Activated CD4-positive, alpha-beta T cell treated with anti-CD3 and anti-CD28 coated beads, Interleukin-2, amount 50 U/mL, for 48 hours (primary cell): ENCODE measurements around the gene DAZAP1.
A peak's percentile ranks its signal among the peaks of the same experiment; 100 is the strongest.

Experiments
- DNase-seq, 2 experiments: peaks; one replicate each; pipeline ENCODE4 v3.0.0-alpha.2; 2020

DAZAP1 gene

GRCh38 chr19:1445185-1445931 is 38.0 kb downstream of the DAZAP1 start:
- peak; percentile 80 to 84 for DNase-seq

DNA sequence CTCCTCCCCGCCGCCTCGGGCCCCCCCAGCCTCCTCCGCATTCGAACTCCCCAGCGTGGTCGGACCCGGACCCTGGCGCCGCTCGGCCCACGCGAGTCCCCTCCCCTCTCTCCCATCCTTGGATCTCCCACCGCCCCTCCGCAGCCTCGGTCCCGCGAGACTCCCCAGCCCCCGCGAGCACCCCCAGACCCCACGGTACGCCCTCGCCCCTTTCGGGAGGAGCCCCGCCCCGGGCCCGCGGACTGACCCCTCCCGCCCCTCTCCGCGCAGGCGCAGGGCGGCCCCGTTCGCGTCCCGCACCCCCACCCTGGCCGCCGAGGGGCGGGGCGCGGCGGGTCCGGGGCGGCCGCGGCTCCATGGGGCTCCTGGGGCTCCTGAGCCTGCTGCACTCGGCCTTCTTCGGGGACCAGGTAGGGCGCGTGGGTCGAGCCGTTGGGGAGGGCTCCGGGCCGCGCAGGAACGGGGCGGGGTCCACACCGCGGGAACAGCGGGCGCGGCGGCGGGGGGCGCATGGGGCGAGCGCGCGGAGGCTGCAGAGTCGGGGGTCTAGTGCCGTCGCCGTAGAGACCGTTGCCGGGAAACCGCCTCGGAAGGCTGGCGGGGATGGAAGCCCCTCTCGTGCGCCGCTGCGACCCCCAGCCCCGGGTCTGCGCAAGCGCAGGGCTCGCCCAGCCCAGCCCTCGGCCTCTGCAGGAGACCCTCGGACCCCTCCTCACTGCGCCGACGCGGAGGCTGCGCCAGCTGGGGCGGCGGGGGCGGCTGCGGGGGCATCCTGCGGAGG is 38.7 kb downstream of the DAZAP1 start:
- DNase-seq, result no peak

DNA sequence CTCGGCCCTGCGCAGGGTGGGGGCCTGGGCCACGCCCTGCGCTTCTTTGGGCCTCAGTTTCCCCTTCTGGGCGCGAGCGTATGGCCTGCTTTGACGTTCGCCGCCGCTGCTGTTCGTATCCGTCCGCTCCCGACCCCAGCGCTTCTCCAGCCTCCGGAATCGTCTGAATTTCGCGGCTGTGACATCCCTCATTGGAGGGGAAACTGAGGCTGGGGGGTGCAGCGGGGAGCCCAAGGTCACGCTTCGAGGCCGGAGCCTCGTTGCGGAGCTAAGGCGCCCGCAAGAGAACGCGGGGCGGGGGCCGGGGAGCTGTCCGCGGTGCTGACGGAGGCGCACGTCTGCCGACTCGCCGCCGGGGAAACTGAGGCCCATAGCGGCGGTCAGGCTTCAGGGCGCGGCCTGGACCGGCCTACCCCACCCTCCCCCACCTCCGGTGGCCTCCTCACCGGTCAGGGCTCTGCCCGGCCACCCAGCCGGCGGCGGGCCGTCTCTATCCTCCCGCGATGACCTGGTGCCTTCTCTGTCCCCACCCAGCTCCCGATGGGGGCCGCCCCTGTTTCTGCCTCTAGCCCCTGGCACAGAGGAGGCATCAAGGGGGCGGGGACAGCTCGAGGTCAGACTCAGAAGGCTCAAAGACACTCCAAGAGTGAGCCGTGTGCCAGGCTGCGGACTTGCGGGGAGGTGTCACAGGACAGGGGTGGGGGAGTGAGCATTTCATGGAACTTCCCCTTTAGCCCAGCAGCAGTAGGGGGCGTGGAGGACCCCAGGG is 39.5 kb downstream of the DAZAP1 start:
- DNase-seq, result no peak

DNA sequence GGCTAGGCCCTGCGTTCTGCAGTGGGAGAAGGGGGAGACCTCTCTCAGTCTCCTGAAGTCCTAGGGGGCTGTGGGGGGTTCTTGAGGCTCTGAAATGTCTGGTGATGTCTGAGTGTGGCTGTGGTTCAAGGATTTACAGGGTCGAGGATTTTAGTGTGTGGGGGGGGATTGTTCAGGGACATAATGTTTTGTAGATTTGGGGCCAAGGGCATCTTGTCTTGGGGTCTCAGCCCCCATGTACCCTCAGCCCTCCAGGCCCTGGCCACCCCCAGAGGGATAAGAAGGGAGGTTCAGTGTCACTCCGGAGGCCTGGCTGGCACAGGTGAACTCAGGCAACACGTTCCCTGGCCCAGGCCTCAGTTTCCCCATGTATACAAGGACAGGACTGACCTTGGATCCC is 40.1 kb downstream of the DAZAP1 start:
- DNase-seq, result no peak

DNA sequence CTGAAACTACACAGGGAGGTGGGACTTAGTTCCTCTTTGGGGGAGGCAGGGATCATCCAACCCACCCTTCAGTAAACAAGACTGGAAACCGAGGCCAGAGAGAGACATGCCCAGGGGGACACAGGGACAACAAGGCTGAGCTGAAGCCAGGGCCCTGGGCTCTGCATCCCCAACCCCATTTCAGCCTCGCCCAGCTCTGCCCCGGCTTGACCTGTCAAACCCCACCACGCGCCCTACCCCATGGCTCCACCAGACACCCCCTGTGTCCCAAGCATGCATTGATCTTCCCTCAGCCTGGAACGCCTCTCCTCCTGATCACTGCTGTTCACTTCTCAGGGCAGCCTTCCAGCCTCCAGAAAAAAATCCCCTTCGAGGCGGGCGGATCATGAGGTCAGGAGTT is 40.6 kb downstream of the DAZAP1 start:
- DNase-seq, result no peak

DNA sequence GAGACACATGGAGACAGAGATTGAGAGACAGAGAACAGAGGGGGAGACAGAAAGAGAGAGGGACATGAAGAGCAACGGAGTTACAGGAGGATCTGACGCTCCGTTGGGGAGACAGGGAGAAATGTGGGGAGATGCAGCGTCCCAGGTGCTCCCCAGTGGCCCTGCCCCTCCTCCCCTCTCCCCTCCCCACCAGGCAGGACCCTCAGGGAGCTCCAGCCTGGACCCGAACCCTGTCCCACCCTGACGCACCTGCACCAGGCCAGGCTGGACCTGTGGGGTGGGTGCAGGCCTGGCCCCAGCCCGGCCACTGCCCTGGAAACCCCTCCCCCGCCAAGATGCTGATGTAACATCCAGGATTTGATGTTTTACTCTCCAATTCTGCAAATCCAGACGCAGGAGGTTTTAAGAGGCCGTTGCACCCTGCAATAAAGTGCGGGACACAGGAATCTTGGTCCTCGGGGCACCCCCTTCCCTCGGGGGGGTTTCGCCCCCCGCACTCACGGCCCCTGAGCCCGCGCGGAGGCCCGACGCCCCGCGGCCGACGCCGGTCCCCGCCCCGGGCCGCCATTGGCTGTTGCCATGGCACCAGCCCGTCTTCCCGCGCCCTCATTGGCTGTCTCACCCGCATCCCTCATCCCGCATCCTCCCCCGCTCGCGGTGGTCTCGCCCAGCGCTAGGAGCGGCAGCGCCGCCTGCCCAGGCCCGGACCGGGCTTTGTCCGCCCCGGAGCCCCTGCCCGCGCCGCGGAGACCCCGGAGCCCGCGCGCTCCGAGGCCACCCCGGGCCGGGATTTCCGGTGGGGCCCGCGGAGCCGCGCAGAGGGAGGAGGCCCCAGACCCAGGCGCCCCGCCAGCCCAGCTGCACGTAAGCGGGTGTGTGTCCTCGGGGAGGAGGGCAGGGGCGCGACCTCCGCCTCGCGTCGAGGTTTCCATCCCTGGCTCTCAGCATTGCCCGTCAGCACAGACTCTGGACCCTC is 42.4 kb downstream of the DAZAP1 start, which contains the start of gene APC2:
Gene APC2, plus strand, starts transcription at position 655 of the 976 bp plus-strand sequence. CDS start 2,881 bp downstream, outside the sequence.
- DNase-seq, result peak in 1 of 2 experiments; percentile 37

- DNase-seq, result no peak
These were observed 43.6 kb downstream of the DAZAP1 start for GRCh38 chr19:1450735-1451731.

GRCh38 chr19:1451916-1452801 is 44.8 kb downstream of the DAZAP1 start:
- DNase-seq, result no peak

GRCh38 chr19:1452802-1453524 is 45.6 kb downstream of the DAZAP1 start:
- DNase-seq, result no peak

GRCh38 chr19:1453525-1454364 is 46.4 kb downstream of the DAZAP1 start:
- no peak for DNase-seq

- no peak for DNase-seq
These were observed 47.6 kb downstream of the DAZAP1 start for GRCh38 chr19:1455002-1455335.

DNA sequence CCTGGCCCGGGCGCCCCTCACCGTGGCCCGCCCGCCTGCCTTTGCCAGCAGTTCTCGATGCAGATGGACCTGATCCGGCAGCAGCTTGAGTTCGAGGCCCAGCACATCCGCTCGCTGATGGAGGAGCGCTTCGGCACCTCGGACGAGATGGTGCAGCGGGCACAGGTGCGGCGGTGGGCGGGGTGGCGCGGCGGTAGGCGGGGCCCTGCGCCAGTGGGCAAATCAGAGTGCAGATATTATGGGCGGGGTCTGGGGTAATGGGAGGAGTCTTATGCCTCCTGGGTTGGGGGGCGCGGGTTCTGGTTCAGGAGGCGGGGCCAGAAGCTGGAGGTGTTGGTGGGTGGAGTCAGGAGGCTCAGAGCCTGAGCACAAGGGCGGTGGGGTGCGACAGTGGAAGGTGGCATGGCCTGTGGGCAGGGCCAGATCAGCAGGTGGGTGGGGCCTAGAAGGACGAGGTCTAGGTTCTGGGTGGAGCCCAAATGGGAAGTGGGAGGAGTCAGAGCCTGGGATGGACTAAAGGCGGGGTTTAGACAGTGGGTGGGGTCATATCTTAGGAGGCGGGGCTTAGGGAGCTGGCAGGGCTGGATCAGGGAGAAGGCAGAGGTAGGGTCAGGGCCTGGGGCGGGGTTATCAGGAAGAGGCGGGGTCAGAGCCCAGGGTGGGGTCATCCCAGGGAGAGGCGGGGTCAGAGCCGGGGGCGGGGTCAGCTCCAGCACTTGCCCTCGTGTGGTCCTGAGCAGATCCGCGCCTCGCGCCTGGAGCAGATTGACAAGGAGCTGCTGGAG is 48.1 kb downstream of the DAZAP1 start:
- peak; percentile 69 to 75 for DNase-seq

DNA sequence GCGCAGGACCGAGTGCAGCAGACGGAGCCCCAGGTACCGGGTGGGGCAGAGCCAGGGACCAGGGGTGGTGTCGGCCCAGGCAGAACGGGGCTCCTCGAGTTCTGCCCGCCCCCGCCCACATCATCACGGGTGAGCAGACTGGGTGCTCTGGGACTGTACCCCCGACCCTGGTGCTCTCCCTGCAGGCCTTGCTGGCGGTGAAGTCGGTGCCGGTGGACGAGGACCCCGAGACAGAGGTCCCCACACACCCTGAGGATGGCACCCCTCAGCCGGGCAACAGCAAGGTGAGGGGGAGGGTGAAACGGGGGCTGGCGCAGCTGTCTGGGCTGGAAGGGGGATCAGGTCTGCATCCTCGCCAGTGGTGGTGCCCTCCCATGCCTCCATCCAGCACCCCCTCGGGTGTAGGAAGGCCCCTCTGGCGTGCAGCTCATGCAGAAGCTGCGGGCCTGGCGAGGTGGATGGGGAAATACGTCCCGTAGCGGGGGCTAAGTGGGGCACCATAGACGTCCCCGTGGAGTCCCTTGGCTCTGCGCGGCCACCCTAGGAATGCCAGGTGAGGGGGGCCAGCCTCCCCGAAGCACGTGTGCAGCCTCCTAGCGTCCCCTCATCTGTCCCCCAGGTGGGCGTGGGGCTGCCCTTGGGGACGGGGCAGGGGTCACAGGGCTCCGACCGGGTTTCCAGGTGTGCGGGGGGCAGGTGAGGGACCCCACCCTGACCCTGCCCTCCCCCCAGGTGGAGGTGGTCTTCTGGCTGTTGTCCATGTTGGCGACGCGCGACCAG is 48.9 kb downstream of the DAZAP1 start:
- DNase-seq, result no peak

- no peak for DNase-seq
These were observed 49.8 kb downstream of the DAZAP1 start for GRCh38 chr19:1457031-1457739.

- DNase-seq, result no peak
These were observed 50.5 kb downstream of the DAZAP1 start for GRCh38 chr19:1457892-1458291.

DNA sequence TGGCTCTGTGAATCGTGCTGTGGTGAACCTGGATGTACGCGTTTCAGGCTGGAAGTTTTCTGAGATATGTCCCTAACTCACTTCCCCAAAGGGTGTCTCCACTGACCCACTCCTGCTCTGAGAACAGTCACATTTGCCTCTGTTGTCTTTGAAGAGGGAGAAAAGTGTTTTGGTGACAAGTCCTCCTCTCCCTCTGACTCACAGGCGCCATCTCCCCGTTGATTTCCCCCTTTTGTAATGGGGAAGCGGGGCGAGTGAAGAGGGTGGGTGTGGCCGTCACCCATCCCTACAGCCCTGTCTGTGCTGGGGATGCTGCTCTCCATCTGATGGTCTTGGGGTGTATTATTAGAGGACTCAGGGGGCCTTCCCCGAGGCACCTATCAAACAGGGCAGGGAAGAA is 52.1 kb downstream of the DAZAP1 start:
- DNase-seq, result peak in 1 of 2 experiments; percentile 4
